HG03280 (cell line): ENCODE results near the gene R3HDM1.
"Not testable (repeated sequence)": the region's sequence is repeated elsewhere in the genome, so short reads cannot be mapped to it uniquely, and the experiment has no call there.

Experiments used
- ATAC-seq: cut with Tn5 transposase; IDR thresholded peaks from one replicate; pipeline ENCODE4 v1.9.1; 2021; ENCODE audit warnings: mild to moderate bottlenecking, moderate library complexity; ENCODE audit not compliant: unreplicated experiment

The R3HDM1 gene

DNA sequence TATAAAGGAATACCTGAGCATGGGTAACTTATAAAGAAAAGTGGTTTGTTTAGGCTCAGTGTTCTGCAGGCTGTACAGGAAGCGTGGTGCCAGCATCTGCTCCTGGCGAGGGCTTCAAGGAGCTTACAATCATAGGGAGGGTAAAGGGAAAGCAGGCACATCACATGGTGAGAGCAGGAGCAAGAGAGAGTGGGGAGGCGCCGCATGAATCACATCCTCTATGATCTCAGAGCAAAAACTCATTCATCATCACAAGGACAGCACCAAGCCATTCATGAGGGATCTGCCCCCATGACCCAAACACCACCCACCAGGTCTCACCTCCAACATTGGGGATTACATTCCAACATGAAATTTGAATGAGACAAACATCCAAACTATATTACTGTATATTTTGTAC, 32.5 kb downstream of the R3HDM1 start:
- no peak for ATAC-seq

DNA sequence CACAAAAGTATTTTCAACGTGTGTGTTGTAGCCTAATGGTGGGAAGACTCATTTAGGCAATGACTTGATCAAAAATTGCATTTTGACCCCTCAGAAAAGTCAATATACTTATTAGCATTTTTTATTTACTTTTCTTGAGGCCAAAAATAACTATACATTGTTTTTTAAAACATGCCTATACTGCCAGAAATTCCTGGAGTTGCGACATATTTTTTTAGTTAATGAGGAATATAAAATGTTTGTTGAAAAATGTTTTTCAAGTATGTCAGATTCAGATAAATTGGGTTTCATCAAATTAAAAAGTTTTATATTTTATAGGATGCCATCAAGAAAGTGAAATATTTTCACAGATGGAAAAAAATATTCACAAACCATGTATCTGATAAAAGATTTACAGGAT, 39.6 kb downstream of the R3HDM1 start:
- no peak for ATAC-seq

DNA sequence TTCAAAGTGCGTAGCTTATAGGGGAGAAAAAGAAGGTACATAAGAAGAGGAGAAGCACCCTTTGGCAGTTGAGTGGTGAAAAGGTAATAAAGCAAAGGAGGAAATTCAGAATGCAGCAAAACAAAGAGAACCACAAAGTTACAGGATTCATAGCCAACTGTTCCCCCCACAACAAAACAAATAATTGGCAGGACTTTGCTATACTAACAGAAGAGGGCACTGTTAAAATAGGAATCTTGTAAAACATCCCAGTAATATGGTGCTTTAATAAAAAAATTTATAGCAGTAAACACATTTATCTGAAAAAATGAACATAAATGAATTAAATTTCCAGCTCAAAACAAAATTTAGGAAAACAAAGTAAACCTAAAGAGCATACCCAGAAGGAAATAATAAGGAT, 42.3 kb downstream of the R3HDM1 start:
- ATAC-seq, result no peak

DNA sequence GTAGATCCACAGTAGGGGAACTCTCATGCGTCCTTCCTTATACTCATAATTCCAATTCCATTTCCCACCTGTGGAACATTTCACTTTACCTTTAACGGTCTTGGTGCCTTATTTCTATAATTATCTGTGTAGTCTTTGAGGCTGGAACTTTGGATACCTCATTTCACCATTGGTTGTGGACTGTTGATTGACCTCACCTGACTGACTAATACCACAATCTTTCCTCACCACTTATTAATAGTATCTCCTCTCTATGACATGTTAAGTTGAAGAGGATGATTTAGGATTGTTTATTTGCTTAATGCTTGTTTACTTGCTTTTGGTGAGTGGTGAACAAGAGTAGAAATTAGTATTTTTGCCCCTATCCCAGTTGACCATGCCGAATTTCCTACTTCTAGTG, 50.0 kb downstream of the R3HDM1 start:
- no peak for ATAC-seq

DNA sequence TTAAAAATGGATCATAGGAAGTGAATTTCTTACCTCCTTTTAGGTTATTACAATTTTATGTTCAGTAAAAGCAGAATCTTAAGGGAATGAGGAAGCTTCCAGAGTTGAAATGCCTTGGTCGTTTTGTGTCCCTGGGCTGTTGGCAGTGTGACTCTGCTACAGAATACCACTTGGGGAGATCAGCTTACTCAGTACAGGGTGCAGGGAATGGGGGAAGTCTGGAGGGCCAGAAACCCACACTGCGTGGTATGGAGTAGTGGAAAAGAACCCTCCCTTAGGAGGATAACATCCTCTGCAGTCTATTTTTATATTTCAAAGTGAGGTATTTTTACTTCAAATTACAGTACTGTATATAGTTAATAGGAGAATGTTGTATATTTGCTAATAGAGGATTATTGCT, 51.1 kb downstream of the R3HDM1 start:
- ATAC-seq, result no peak

DNA sequence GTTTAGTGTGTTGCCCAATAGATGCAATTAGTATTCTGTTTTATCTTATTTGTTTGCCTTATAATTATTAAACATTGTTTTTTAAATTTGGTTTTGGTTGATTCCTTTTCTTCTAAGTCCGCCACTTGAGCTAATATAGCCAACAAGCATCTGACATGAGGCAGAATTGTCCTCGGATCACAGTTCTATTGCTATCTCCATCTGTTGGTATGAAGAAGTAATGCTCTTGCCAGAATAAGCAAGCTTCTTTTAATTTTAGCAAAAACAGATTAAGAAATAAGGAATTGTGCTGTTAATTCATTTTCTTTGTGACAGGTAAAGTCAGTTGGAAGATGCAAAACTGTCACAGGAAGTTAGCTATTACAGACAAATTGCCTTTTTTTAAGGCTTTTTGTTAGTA, 54.3 kb downstream of the R3HDM1 start:
- no peak for ATAC-seq

DNA sequence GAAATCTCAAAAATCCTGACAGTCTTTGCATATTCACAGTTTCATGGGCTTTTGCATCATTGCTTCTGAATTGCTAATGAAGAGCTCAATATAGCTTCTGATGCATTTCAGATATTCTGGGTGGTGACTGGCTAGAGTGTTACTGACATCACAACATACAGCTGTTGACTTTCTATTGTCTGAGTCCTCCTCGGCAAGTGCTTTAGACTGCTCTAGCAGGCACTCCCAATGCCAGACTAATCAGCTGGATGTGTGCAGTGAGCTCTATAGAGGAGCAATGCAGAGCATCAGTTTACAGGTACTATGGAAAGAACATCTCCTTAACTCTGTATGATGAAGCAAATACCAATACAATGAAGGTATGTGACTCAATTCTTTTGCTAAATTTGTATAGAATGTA, 54.9 kb downstream of the R3HDM1 start:
- no peak for ATAC-seq

DNA sequence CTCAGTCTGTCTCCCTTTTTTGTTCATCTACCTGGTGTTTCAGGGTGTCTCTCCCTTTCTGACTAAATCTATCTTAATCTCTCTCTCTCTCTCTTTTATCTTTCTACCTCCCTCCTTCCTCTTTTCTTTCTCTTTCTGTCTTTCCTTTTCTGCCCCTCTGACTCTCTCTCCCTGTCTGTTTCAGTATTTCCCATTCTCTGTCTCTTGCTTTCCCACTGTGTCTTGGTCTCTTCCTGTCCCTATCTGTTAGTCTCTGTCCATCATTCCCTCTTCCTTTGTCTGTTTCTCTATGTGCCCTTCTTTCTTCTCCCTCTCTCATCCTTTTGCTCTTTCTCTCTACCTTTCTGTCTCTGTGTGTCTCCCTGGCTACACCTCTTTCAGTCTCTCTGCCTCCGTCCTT, 56.7 kb downstream of the R3HDM1 start:
- no peak for ATAC-seq

DNA sequence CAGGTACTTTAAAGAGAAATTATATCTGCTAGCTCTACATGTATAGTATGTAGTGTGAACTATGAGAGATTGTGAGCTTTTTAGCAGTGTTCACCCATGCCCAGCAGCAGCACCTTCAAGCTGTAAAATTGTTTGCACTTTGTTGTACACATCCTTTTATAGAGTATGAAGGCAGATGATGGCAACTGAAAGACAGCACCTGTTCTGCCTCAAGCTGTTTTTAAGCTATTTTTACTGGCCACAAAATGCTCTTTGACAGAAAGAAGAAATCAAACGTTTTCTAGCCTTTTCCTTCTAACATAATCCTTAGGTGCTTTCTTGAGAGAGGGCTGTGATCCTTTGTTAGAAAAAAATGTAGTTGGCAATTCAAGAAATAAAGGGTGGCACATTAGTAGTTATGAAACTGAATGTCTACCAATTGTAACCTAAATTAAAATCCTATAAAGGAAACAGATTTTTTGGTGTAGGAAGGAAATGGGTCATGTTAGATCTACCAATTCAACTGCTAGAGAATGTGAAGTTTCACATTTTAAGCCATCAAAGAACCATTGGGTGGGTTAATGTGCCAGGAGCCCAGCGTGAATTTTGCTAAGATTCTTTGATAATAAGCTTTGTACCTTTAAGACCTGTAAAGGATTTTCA, 59.5 kb downstream of the R3HDM1 start:
- no peak for ATAC-seq

DNA sequence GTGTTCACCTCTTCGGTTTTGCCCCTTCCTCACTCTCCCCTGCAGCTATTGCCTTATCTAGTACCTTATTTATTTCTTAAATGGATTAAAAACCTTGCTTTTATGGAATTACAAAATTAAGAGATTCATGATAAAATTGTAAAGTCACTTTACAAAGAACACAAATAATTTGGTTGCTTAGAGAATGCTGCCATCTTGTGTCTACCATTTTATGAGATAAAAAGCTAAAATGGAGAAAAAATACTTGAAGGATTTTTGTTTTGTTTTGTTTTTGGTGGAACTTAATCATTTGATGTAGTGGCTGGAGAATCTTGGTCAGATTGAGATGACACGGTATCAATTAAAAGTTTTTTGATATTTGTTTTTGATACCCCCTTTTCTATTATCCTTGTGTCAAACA, 69.6 kb downstream of the R3HDM1 start:
- ATAC-seq, result no peak

DNA sequence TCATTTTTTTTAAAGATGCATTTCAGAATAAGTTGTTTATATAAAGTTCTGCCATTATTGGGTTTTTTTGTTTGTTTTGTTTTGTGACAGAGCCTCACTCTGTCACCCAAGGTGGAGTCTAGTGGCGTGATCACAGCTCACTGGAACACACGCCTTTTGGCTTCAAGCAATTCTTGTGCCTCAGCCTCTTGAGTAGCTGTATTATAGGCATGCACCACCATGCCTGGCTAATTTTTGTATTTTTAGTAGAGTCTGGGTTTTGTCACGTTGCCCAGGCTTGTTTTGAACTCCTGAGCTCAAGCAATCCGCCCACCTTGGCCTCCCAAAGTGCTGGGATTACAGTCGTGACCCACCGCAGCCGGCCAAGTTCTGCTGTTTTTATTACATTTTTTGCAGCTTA, 72.3 kb downstream of the R3HDM1 start:
- no peak for ATAC-seq

DNA sequence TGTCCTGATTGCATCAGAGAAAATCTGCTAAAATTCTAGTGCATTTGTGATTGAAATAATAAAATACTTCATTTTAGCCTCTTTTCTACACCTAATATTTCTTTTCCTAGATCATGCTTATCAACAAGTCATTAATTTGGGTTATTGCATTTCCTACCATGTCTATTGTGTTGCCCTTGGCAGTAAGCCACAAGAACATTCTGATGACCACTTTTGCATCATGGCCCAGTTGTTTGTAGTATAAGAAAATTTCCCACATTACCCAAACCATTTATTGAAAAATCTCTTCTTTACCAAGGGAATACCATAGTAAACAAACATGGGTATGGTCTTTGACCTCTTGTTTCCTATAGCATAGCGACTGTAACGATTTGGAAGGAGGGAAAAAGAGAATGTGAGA, 76.3 kb downstream of the R3HDM1 start:
- no peak for ATAC-seq

DNA sequence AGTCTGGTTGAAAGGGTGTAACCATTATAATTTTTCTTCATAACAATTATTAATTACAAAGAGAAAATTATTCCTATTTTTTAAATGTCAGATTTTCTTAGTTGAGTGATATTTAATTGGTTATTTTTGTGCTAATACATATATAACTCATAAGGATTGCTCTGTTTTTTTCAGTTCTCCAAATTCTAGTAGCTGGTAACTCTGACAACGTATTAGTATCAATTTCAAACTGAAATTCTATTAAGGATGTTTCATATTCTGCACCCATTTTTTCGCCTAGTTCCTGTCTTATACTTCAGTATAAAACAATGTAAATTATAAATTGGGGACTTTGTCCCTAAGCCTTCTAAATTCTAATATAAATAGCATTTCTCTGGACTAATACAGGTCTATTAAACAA, 81.0 kb downstream of the R3HDM1 start:
- no peak for ATAC-seq

DNA sequence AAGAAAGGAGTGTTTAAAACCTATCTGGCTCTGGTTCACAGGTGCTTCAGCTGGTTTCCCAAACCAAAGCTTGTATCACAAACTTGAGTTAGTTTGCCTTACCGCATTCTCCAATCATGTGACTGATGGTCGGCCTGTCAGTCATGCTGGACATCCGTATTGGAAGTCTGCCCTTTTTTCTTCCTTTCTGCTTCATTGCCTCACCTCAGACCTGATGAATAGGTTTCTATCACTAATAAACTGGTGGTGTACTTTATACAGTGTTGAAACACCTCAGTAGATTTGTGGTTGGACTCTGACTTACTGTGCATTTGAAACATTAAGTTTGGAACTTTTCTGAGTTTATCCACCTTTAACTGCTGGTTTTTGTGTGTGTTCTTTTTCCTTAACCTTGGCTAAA, 84.1 kb downstream of the R3HDM1 start:
- no peak for ATAC-seq

DNA sequence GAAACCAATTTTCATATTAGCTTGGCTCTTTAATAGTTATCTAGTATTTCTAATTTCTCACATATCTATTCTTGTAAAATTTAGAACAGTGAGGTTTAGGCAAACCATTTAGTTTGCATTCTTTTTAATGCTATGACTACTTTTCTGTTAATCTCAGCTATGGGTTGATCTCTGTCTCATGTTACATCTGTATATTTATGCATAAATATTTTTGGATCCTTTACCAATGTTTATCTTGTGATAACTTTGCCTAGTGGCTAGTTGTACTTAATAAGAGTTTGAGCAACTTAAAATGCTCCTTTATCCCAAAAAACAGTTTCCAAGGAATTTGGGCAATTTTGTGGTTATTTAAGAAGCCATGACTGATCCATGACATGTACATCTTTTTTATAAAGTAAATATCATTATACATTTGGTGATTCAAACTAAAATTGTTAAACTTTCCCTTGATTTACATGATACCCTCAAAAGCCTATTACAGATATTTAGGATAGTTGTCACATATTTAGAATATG, 86.3 kb downstream of the R3HDM1 start:
- no peak for ATAC-seq

DNA sequence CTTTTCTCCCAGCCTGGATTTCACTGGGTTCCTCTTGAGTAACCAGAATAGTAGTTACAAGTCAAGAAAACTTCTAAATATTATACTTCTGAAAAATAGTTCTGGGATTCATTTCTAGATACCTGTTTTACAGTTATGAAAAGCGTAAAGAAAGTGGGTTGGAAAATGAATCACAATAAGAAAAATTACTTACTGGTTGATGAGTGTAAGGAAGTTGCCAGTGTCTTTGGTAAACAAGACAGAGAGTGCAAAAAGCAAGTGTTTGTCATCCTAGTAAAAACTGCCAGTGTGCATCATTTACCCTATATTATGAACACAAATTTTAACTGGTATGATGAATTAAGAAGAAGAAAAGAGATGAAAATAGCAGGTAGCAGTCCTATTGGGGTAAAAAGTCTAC, 88.9 kb downstream of the R3HDM1 start:
- ATAC-seq, result no peak

DNA sequence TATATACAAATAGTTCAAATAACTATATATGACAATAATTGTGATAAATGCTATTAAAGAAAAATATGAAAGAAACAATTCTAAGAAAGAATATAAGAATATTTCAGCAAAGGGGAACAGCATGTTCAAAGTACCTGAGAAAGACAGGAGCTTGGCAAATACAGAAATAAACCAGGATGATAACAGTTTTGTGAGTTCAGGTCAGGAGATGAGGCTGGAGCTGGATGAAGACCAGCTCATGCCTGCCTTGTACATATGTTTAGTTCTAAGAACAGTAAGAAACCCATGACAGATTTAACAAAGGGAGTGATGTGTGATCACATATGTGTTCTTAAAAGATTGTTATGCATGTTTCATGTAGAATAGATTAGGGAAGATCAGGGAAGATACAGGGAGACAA, 98.2 kb downstream of the R3HDM1 start:
- ATAC-seq, result no peak

DNA sequence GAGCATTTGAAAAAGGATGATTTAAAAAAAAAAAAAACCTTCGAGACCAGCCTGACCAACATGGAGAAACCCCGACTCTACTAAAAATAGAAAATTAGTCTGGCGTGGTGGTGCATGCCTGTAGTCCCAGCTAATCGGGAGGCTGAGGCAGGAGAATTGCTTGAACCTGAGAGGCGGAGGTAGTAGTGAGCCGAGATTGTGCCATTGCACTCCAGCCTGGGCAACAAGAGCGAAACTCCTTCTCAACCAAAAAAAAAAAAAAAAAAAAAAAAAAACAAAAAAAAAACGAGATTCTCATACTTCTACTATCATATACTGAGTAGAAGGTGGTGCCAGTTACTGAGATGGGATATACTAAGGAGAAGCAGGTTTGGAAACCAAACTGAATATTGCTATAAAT, 98.8 kb downstream of the R3HDM1 start:
- ATAC-seq, result not testable (repeated sequence)

DNA sequence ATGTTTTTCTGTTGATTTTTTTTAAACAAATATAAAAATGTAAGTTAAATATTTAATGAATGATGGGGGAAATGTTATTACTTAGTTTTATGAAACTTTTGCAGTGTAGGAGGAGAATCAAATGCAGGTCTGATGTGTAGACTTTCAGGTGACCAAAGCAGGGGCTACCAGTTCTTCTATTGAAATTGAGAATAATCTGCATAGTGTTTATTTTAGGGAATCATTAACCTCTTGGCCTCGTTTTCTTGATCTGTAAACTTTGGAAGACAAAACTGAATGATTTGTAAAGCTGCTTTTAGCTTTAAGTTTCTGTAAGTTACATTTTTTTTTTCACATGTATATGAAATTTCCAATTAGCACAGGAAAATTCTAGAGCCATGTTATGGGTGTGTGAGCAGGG, 99.2 kb downstream of the R3HDM1 start:
- ATAC-seq, result no peak

DNA sequence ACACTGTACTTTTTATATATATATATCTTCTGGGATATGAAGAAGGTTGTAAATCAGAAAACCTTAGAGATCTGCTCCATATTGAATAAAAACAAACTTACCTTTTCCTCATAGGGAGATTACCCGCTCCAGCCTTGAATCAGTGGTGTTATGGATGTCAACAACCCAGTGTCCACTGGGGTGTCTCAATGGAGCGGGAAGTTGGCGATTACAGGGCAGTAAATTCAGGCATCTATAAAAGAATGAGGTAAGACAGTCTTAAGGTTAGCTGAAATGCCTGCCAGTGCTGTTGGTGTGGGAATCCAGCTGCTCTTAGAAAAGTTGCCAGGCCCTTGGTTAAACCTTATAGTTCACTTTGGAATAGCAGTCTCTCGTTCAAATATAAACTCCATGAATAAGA, 102.3 kb downstream of the R3HDM1 start:
- ATAC-seq, result no peak

DNA sequence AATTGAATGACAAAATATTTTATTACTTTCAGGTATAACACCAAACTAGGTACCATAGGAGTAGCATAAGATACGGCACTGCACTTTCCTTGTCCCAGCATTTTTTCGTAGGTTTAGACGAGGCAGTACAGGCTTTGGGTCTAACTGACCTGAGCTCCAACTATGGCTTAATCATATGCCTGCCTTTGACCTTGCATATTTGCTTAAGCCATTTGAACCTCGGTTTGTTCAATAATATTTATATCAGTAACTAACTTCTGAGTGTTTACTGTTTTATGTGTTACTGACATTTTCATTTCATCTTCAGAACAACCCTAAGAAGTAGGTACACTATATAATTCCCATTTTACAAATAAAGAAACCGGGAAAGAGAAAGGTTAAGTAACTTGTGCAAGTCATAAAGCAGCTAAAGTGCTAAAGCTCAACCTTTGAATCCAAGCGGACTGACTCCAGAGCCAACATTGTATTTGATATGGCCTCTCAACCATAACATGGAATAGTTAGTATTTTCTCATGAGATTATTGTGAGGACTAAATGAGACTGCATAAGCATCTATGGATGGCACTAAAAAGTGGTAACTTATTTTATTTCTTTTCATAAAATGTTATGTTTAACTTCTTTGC, 104.0 kb downstream of the R3HDM1 start:
- ATAC-seq, result no peak

DNA sequence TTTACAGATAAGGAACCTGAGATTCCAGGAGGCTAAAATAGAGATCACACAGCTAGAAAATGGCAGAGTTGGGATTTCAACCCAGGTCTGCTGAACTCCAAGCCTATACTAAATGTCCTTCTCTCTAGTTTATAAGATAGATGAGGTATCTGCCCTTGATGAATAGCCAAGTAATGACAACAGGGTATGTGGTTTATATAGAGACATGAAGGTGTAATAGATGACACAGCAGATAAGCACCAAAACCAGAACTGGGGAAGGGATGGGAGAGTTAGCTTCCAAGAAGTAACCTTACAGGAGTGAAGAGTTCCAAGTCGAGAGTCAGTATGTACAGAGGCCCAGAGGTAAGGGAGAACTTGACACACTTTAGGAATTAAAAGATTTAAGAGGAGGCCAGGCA, 105.7 kb downstream of the R3HDM1 start:
- no peak for ATAC-seq
